Measurements from ENCODE around the gene RHOA. TPM values are rescaled to one million over a fixed set of nuclear protein-coding genes. Genes with fewer than 3 reads are reported as not detected.

RHOA gene
- total and polyA plus RNA-seq, 2 of the 13 experiments (the other 11 are each of a cell fraction or from before 2014, with no cell fraction given): 131 to 177 TPM

DNA sequence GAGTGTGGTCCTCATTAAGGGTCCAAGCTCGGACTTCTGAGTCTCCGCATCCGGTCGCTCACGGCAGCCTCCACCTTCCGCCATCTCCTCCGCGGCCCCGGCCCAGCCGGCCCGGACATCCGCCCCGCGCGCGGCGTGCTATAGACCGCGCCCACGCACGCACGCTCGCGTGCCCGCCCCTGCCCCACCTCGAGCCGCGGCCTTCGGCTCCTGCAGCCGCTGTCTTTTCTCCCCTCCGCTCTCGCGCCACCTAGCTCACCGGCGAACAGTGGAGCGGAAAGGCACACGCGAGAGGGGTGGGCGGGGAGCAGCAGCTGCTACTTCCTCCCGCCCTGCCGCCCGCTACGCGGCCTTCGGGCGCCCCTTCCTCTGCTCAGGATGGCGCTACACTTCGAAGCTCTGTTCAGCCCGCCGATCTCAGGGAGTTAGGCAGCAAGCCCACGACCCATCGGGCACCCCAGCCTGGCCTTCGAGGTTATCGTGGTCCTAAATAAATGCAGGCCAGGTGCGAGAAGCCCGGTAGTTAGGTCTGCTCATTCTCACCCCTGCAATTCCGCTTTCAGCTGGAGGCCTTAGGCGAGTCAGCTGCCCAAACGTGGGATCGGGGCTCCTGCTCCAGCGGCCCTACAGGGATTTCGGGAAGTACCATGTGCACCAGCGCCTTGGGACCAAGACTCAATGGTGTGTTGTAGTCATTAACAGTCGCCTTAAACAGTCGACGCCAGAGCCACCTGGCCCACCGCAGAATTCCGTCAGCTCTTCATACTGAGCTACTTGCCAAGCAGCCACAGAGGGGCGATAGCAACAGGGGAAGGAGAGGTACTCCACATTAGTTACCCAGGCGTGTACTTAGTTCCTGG, 71.6 kb downstream of the RHOA start, which contains the start of gene USP4 (continued):
- TF ChIP-seq, protein P1, sequence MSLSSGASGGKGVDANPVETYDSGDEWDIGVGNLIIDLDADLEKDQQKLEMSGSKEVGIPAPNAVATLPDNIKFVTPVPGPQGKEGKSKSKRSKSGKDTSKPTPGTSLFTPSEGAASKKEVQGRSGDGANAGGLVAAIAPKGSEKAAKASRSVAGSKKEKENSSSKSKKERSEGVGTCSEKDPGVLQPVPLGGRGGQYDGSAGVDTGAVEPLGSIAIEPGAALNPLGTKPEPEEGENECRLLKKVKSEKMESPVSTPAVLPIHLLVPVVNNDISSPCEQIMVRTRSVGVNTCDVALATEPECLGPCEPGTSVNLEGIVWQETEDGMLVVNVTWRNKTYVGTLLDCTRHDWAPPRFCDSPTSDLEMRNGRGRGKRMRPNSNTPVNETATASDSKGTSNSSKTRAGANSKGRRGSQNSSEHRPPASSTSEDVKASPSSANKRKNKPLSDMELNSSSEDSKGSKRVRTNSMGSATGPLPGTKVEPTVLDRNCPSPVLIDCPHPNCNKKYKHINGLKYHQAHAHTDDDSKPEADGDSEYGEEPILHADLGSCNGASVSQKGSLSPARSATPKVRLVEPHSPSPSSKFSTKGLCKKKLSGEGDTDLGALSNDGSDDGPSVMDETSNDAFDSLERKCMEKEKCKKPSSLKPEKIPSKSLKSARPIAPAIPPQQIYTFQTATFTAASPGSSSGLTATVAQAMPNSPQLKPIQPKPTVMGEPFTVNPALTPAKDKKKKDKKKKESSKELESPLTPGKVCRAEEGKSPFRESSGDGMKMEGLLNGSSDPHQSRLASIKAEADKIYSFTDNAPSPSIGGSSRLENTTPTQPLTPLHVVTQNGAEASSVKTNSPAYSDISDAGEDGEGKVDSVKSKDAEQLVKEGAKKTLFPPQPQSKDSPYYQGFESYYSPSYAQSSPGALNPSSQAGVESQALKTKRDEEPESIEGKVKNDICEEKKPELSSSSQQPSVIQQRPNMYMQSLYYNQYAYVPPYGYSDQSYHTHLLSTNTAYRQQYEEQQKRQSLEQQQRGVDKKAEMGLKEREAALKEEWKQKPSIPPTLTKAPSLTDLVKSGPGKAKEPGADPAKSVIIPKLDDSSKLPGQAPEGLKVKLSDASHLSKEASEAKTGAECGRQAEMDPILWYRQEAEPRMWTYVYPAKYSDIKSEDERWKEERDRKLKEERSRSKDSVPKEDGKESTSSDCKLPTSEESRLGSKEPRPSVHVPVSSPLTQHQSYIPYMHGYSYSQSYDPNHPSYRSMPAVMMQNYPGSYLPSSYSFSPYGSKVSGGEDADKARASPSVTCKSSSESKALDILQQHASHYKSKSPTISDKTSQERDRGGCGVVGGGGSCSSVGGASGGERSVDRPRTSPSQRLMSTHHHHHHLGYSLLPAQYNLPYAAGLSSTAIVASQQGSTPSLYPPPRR (CRISPR knock-in tag; IDR thresholded peaks at IDR 0.05; ENCODE audit: borderline replicate concordance): peak; percentile 91
- TF ChIP-seq PPARG (CRISPR knock-in tag; conservative IDR thresholded peaks at IDR 0.05): peak; percentile 72
- no peak; the same call in 1 of the 2 replicates for TF ChIP-seq TP53 (CRISPR knock-in tag; conservative IDR thresholded peaks at IDR 0.05)
- no peak for TF ChIP-seq ZNF263 (CRISPR knock-in tag; IDR thresholded peaks at IDR 0.05)
- peak; percentile 99 for TF ChIP-seq ZNF230 (CRISPR knock-in tag; IDR thresholded peaks at IDR 0.05)
- no peak for TF ChIP-seq ZNF619 (CRISPR knock-in tag; IDR thresholded peaks at IDR 0.05)
- no peak; the same call in 1 of the 2 replicates for TF ChIP-seq NFKBIZ (CRISPR knock-in tag; IDR thresholded peaks at IDR 0.05)
- peak; percentile 91 for TF ChIP-seq PHF21A (CRISPR knock-in tag; IDR thresholded peaks at IDR 0.05)
- TF ChIP-seq, protein P2, sequence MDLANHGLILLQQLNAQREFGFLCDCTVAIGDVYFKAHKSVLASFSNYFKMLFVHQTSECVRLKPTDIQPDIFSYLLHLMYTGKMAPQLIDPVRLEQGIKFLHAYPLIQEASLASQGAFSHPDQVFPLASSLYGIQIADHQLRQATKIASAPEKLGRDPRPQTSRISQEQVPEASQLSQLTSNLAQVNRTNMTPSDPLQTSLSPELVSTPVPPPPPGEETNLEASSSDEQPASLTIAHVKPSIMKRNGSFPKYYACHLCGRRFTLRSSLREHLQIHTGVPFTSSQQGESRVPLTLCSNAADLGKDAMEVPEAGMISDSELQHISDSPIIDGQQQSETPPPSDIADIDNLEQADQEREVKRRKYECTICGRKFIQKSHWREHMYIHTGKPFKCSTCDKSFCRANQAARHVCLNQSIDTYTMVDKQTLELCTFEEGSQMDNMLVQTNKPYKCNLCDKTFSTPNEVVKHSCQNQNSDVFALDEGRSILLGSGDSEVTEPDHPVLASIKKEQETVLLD (CRISPR knock-in tag; IDR thresholded peaks at IDR 0.05; ENCODE audit: low read depth): peak; percentile 91
- TF ChIP-seq, protein P3, sequence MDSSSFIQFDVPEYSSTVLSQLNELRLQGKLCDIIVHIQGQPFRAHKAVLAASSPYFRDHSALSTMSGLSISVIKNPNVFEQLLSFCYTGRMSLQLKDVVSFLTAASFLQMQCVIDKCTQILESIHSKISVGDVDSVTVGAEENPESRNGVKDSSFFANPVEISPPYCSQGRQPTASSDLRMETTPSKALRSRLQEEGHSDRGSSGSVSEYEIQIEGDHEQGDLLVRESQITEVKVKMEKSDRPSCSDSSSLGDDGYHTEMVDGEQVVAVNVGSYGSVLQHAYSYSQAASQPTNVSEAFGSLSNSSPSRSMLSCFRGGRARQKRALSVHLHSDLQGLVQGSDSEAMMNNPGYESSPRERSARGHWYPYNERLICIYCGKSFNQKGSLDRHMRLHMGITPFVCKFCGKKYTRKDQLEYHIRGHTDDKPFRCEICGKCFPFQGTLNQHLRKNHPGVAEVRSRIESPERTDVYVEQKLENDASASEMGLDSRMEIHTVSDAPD (CRISPR knock-in tag; IDR thresholded peaks at IDR 0.05): peak; percentile 88
- TF ChIP-seq HNRNPK (IDR thresholded peaks at IDR 0.05; ENCODE audit: low read depth, low read length, poor library complexity, severe bottlenecking): peak; percentile 40
- TF ChIP-seq STAG1 (CRISPR knock-in tag; IDR thresholded peaks at IDR 0.05): peak; percentile 84
- TF ChIP-seq, protein P4, sequence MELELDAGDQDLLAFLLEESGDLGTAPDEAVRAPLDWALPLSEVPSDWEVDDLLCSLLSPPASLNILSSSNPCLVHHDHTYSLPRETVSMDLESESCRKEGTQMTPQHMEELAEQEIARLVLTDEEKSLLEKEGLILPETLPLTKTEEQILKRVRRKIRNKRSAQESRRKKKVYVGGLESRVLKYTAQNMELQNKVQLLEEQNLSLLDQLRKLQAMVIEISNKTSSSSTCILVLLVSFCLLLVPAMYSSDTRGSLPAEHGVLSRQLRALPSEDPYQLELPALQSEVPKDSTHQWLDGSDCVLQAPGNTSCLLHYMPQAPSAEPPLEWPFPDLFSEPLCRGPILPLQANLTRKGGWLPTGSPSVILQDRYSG (CRISPR knock-in tag; IDR thresholded peaks at IDR 0.05): peak; percentile 95; the same call in 1 of the 2 replicates
- TF ChIP-seq, protein P5, sequence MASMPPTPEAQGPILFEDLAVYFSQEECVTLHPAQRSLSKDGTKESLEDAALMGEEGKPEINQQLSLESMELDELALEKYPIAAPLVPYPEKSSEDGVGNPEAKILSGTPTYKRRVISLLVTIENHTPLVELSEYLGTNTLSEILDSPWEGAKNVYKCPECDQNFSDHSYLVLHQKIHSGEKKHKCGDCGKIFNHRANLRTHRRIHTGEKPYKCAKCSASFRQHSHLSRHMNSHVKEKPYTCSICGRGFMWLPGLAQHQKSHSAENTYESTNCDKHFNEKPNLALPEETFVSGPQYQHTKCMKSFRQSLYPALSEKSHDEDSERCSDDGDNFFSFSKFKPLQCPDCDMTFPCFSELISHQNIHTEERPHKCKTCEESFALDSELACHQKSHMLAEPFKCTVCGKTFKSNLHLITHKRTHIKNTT (CRISPR knock-in tag; IDR thresholded peaks at IDR 0.05): no peak
- TF ChIP-seq, protein P6, sequence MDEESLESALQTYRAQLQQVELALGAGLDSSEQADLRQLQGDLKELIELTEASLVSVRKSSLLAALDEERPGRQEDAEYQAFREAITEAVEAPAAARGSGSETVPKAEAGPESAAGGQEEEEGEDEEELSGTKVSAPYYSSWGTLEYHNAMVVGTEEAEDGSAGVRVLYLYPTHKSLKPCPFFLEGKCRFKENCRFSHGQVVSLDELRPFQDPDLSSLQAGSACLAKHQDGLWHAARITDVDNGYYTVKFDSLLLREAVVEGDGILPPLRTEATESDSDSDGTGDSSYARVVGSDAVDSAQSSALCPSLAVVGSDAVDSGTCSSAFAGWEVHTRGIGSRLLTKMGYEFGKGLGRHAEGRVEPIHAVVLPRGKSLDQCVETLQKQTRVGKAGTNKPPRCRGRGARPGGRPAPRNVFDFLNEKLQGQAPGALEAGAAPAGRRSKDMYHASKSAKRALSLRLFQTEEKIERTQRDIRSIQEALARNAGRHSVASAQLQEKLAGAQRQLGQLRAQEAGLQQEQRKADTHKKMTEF (CRISPR knock-in tag; IDR thresholded peaks at IDR 0.05): peak; percentile 91
- TF ChIP-seq ZNF180 (CRISPR knock-in tag; IDR thresholded peaks at IDR 0.05; ENCODE audit: borderline replicate concordance, low read depth): 0 out of 2 replicates have a peak, but pooled peaks have one; percentile 12
- peak; percentile 74 for TF ChIP-seq SMC3 (IDR thresholded peaks at IDR 0.05; ENCODE audit: low read length)
